Measurements from ENCODE around the gene POU5F1. TPM values are rescaled to one million over a fixed set of nuclear protein-coding genes. Genes with fewer than 3 reads are reported as not detected.
"Not testable (repeated sequence)": the region's sequence is repeated elsewhere in the genome, so short reads cannot be mapped to it uniquely, and the experiment has no call there.

POU5F1 gene
- total and polyA plus RNA-seq, 7 experiments from 2014 or later = 0.18 to 0.46 TPM; not detected in 5

GRCh38 chr6:31202259-31203166, 32.0 kb upstream of the POU5F1 start:
- no peaks in the 10 kb centered on the region for H3K27me3 ChIP-seq (ENCODE audit: control insufficient read depth in 2 of 2, insufficient read depth in 2 of 2, low read length in 2 of 2)
- Mint-ChIP-seq H3K9me3 (peaks cover 0 to 3% (median 0%) of the 10 kb centered on the region in 11 donors), H3K4me3 (peak overlapping the region; percentile 32 to 91 (median 80)), H3K27me3 (peaks cover 0 to 3% (median 0%) of the 10 kb centered on the region in 5 donors), H3K4me1 (peaks cover 51 to 74% (median 65%) of the 10 kb centered on the region in 7 donors), H3K27ac (peak overlapping the region; percentile 80 to 97 (median 94)), H3K36me3 (peaks cover 5 to 36% (median 5%) of the 10 kb centered on the region in 5 donors)
- peak overlapping the region; percentile 73 for H3K27ac ChIP-seq (ENCODE audit: low read depth, low read length)
- POLR2A ChIA-PET = interaction anchor here (0.7 to 6.8 kb wide), 14 partner anchors 37 to 451 kb away, joined by 3 to 35 read pairs (median 4); no protein-coding TSS in a partner anchor
- peaks cover 29 to 41% of the 10 kb centered on the region in 2 donors for H3K4me1 ChIP-seq (ENCODE audit: control insufficient read depth in 2 of 2, insufficient read depth in 2 of 2, low read length in 2 of 2)
- intact Hi-C loops (cut with micrococcal nuclease) = loop anchor here in 1 of 2 donors (5.0 to 10.0 kb wide), 2 partner anchors 485 to 2002 kb away; partner anchors contain the start of genes HSD17B8, MDC1, RING1 and RXRB
- H3K4me3 ChIP-seq (ENCODE audit: low read length) = no peak overlapping the region
- ATAC-seq = no peak
- DNase-seq = no peak
- peaks cover 0 to 5% (median 0%) of the 10 kb centered on the region in 3 experiments for H3K36me3 ChIP-seq (ENCODE audit: control insufficient read depth in 2 of 3, insufficient read depth in 3 of 3, low read length in 3 of 3)
- CTCF ChIA-PET = interaction anchor here (0.5 to 2.5 kb wide), 2 partner anchors 164 to 173 kb away, joined by 3 to 13 read pairs; no protein-coding TSS in a partner anchor
- no peaks in the 10 kb centered on the region for H3K9me3 ChIP-seq (ENCODE audit: control insufficient read depth in 2 of 3, low read length in 3 of 3)

DNA sequence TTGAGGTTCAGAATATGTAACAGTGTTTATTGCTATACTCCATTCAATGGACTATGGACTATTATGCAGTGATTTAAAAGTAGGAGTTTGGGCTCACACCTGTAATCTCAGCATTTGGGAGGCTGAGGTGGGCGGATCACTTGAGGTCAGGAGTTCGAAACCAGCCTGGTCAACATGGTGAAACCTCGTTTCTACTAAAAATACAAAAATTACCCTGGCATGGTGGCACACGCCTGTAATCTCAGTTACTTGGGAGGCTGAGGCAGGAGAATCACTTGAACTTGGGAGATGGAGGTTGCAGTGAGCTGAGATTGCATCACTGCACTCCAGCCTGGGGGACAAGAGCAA, 28.6 kb upstream of the POU5F1 start:
- Mint-ChIP-seq H3K36me3 (peaks cover 5 to 39% (median 11%) of the 10 kb centered on the region in 5 donors), H3K27ac (peak overlapping the region; percentile 82 to 100 (median 97)), H3K4me3 (peak overlapping the region; percentile 84 to 99 (median 89)), H3K4me1 (peaks cover 49 to 81% (median 71%) of the 10 kb centered on the region in 7 donors)
- ATAC-seq; H3K9me3 ChIP-seq (ENCODE audit: control insufficient read depth in 2 of 3, low read length in 3 of 3); H3K27me3 ChIP-seq (ENCODE audit: control insufficient read depth in 2 of 2, insufficient read depth in 2 of 2, low read length in 2 of 2); DNase-seq; H3K9me3 Mint-ChIP-seq; CTCF ChIA-PET; H3K27me3 Mint-ChIP-seq: not testable (repeated sequence)
- Histone ChIP-seq H3K4me1 (ENCODE audit: control insufficient read depth in 2 of 2, insufficient read depth in 2 of 2, low read length in 2 of 2) (peaks cover 36 to 38% of the 10 kb centered on the region in 2 donors), H3K36me3 (ENCODE audit: control insufficient read depth in 2 of 3, insufficient read depth in 3 of 3, low read length in 3 of 3) (peaks cover 0 to 14% (median 0%) of the 10 kb centered on the region in 3 experiments), H3K27ac (ENCODE audit: low read depth, low read length) (peak overlapping the region; percentile 100), H3K4me3 (ENCODE audit: low read length) (peak overlapping the region; percentile 61)
- intact Hi-C loops (cut with micrococcal nuclease) = loop anchor here (5.0 kb wide), 1 partner anchor 243 kb away; no protein-coding TSS in a partner anchor
- POLR2A ChIA-PET = interaction anchor here (1.2 to 5.8 kb wide), 11 partner anchors 8 to 505 kb away, joined by 3 to 131 read pairs (median 31); partner anchors contain the start of gene HLA-B

GRCh38 chr6:31197559-31198305, 27.2 kb upstream of the POU5F1 start:
- H3K4me3 ChIP-seq (ENCODE audit: low read length) = peak overlapping the region; percentile 82
- Mint-ChIP-seq H3K27ac (peak overlapping the region; percentile 82 to 100 (median 97)), H3K36me3 (peaks cover 5 to 39% (median 11%) of the 10 kb centered on the region in 5 donors), H3K27me3 (peaks cover 0 to 3% (median 0%) of the 10 kb centered on the region in 5 donors), H3K4me3 (peak overlapping the region; percentile 84 to 99 (median 89)), H3K4me1 (peaks cover 47 to 69% (median 59%) of the 10 kb centered on the region in 7 donors), H3K9me3 (peaks cover 0 to 6% (median 0%) of the 10 kb centered on the region in 11 donors)
- intact Hi-C loops (cut with micrococcal nuclease) = loop anchor here (1.0 to 5.0 kb wide), 10 partner anchors 39 to 580 kb away; partner anchors contain the start of genes HLA-B (in 2 of the 2), HLA-C (in 2 of the 2), TCF19 (in 2 of the 2) and MRPS18B (in 1 of the 2)
- ChIA-PET CTCF (interaction anchor here (0.7 to 5.1 kb wide), 13 partner anchors 55 to 205 kb away, joined by 3 to 79 read pairs (median 4); partner anchors contain the start of genes MICA and PSORS1C2), POLR2A (interaction anchor here (0.6 to 5.8 kb wide), 44 partner anchors 10 to 1783 kb away, joined by 3 to 131 read pairs (median 4); partner anchors contain the start of genes CCHCR1, HLA-B, MDC1 and NCR3)
- H3K9me3 ChIP-seq (ENCODE audit: control insufficient read depth in 2 of 3, low read length in 3 of 3) = no peaks in the 10 kb centered on the region
- no peaks in the 10 kb centered on the region for H3K27me3 ChIP-seq (ENCODE audit: control insufficient read depth in 2 of 2, insufficient read depth in 2 of 2, low read length in 2 of 2)
- DNase-seq (peak; percentile 78 to 98 (median 96)), ATAC-seq (peak; percentile 88)
- H3K27ac ChIP-seq (ENCODE audit: low read depth, low read length) = peak overlapping the region; percentile 100
- peaks cover 27 to 28% of the 10 kb centered on the region in 2 donors for H3K4me1 ChIP-seq (ENCODE audit: control insufficient read depth in 2 of 2, insufficient read depth in 2 of 2, low read length in 2 of 2)
- peaks cover 0 to 19% (median 0%) of the 10 kb centered on the region in 3 experiments for H3K36me3 ChIP-seq (ENCODE audit: control insufficient read depth in 2 of 3, insufficient read depth in 3 of 3, low read length in 3 of 3)

- not testable (repeated sequence) for H3K27me3 ChIP-seq (ENCODE audit: control insufficient read depth in 2 of 2, insufficient read depth in 2 of 2, low read length in 2 of 2); H3K9me3 Mint-ChIP-seq; ATAC-seq; H3K9me3 ChIP-seq (ENCODE audit: control insufficient read depth in 2 of 3, low read length in 3 of 3); DNase-seq; H3K27me3 Mint-ChIP-seq
- Mint-ChIP-seq H3K4me1 (peaks cover 36 to 58% (median 48%) of the 10 kb centered on the region in 7 donors), H3K4me3 (peak overlapping the region; percentile 84 to 99 (median 89)), H3K36me3 (peaks cover 5 to 34% (median 11%) of the 10 kb centered on the region in 5 donors), H3K27ac (peak overlapping the region; percentile 82 to 100 (median 97))
- H3K4me3 ChIP-seq (ENCODE audit: low read length) = peak overlapping the region; percentile 82
- CTCF ChIA-PET = interaction anchor here (0.7 to 5.1 kb wide), 19 partner anchors 36 to 988 kb away, joined by 3 to 79 read pairs (median 4); partner anchors contain the start of genes MICA and PSORS1C2
- H3K27ac ChIP-seq (ENCODE audit: low read depth, low read length) = peak overlapping the region; percentile 100
- POLR2A ChIA-PET = interaction anchor here (0.6 to 5.8 kb wide), 28 partner anchors 11 to 356 kb away, joined by 3 to 131 read pairs (median 4); partner anchors contain the start of genes CCHCR1, HLA-B and TCF19
- peaks cover 18 to 22% of the 10 kb centered on the region in 2 donors for H3K4me1 ChIP-seq (ENCODE audit: control insufficient read depth in 2 of 2, insufficient read depth in 2 of 2, low read length in 2 of 2)
- intact Hi-C loops (cut with micrococcal nuclease) = loop anchor here (1.0 to 5.0 kb wide), 10 partner anchors 38 to 579 kb away; partner anchors contain the start of genes HLA-B (in 2 of the 2), HLA-C (in 2 of the 2), TCF19 (in 2 of the 2) and MRPS18B (in 1 of the 2)
- peaks cover 0 to 19% (median 0%) of the 10 kb centered on the region in 3 experiments for H3K36me3 ChIP-seq (ENCODE audit: control insufficient read depth in 2 of 3, insufficient read depth in 3 of 3, low read length in 3 of 3)
Observed at GRCh38 chr6:31196251-31197022, 26.0 kb upstream of the POU5F1 start.

GRCh38 chr6:31195308-31195979, 25.0 kb upstream of the POU5F1 start:
- ChIA-PET CTCF (interaction anchor here (0.7 to 5.1 kb wide), 4 partner anchors 163 to 185 kb away, joined by 3 to 79 read pairs (median 4); no protein-coding TSS in a partner anchor), POLR2A (interaction anchor here (0.6 to 5.8 kb wide), 11 partner anchors 38 to 706 kb away, joined by 3 to 131 read pairs (median 8); partner anchors contain the start of genes CCHCR1, PSORS1C2, TCF19 and ZBTB12)
- intact Hi-C loops (cut with micrococcal nuclease) = loop anchor here (5.0 kb wide), 1 partner anchor 247 kb away; no protein-coding TSS in a partner anchor
- Mint-ChIP-seq H3K4me3 (peak overlapping the region in 8 of 10 donors; percentile 84 to 96 (median 89)), H3K27ac (peak overlapping the region in 4 of 9 donors; percentile 84 to 100 (median 95)), H3K36me3 (peaks cover 0 to 26% (median 7%) of the 10 kb centered on the region in 5 donors), H3K4me1 (peaks cover 30 to 52% (median 40%) of the 10 kb centered on the region in 7 donors)
- H3K27ac ChIP-seq (ENCODE audit: low read depth, low read length); H3K27me3 Mint-ChIP-seq; H3K9me3 Mint-ChIP-seq; H3K4me3 ChIP-seq (ENCODE audit: low read length); H3K9me3 ChIP-seq (ENCODE audit: control insufficient read depth in 2 of 3, low read length in 3 of 3); DNase-seq; H3K27me3 ChIP-seq (ENCODE audit: control insufficient read depth in 2 of 2, insufficient read depth in 2 of 2, low read length in 2 of 2); ATAC-seq: not testable (repeated sequence)
- Histone ChIP-seq H3K4me1 (ENCODE audit: control insufficient read depth in 2 of 2, insufficient read depth in 2 of 2, low read length in 2 of 2) (peaks cover 18 to 21% of the 10 kb centered on the region in 2 donors), H3K36me3 (ENCODE audit: control insufficient read depth in 2 of 3, insufficient read depth in 3 of 3, low read length in 3 of 3) (peaks cover 0 to 15% (median 0%) of the 10 kb centered on the region in 3 experiments)

Data from naive thymus-derived CD4-positive, alpha-beta T cell (primary cell).